ENCODE results near the gene MEGF11. TPM values are rescaled to one million over a fixed set of nuclear protein-coding genes. Genes with fewer than 3 reads are reported as not detected.

The MEGF11 gene
- total RNA-seq, 1 experiment from 2014 or later = not detected

- H3K27ac ChIP-seq (ENCODE audit: low read length) = no peak overlapping the region
- H3K36me3 ChIP-seq (ENCODE audit: low read depth, low read length) = no peaks in the 10 kb centered on the region
- H2AFZ ChIP-seq (ENCODE audit: low read length) = no peak overlapping the region
- H3K9me3 ChIP-seq (ENCODE audit: low read length) = no peaks in the 10 kb centered on the region
- no peak overlapping the region for H3K9ac ChIP-seq (ENCODE audit: low read length)
- no peaks in the 10 kb centered on the region for H3K27me3 ChIP-seq (ENCODE audit: low read length)
- POLR2A ChIA-PET (ENCODE audit: unreplicated experiment) = no interaction called here
- no peak for DNase-seq
- CTCF ChIA-PET = no interaction called here
- H3K9me2 ChIP-seq (replicated peaks; ENCODE audit: low read length) = no peaks in the 10 kb centered on the region
- no peak overlapping the region for H3K4me3 ChIP-seq (ENCODE audit: low read length)
- H3K4me1 ChIP-seq (ENCODE audit: insufficient read depth, low read length) = peaks cover 21% of the 10 kb centered on the region
- intact Hi-C loops (cut with micrococcal nuclease) = loop anchor here (10.0 kb wide), 1 partner anchor 214 kb away; the partner anchor contains the start of genes RPL4 and ZWILCH
- H3F3A ChIP-seq (ENCODE audit: low read length, unreplicated experiment) = no peaks in the 10 kb centered on the region
- ATAC-seq = no peak
- no peak overlapping the region for H3K4me2 ChIP-seq (ENCODE audit: low read length)
- no peak for TF ChIP-seq CTCF (conservative IDR thresholded peaks at IDR 0.05; ENCODE audit: low read depth, low read length)
- no peak for TF ChIP-seq EZH2phosphoT487 (IDR thresholded peaks at IDR 0.05; ENCODE audit: borderline replicate concordance, low read length)
- TF ChIP-seq EZH2 (IDR thresholded peaks at IDR 0.05; ENCODE audit: low read length, unreplicated experiment) = no peak
- H4K20me1 ChIP-seq (ENCODE audit: low read length) = no peaks in the 10 kb centered on the region
- H3K79me2 ChIP-seq (ENCODE audit: low read length) = peaks cover 25% of the 10 kb centered on the region
- BruUV-seq (replicated peaks) = no TSS peak
Measured at GRCh38 chr15:66290518-66290917, 37.0 kb upstream of the MEGF11 start.

- H3K9ac ChIP-seq (ENCODE audit: low read length) = no peak overlapping the region
- CTCF ChIA-PET = no interaction called here
- ATAC-seq = no peak
- H3K4me2 ChIP-seq (ENCODE audit: low read length) = no peak overlapping the region
- H3K4me3 ChIP-seq (ENCODE audit: low read length) = no peak overlapping the region
- H3K79me2 ChIP-seq (ENCODE audit: low read length) = peaks cover 20% of the 10 kb centered on the region
- no peaks in the 10 kb centered on the region for H4K20me1 ChIP-seq (ENCODE audit: low read length)
- TF ChIP-seq CTCF (conservative IDR thresholded peaks at IDR 0.05; ENCODE audit: low read depth, low read length) = no peak
- TF ChIP-seq EZH2 (IDR thresholded peaks at IDR 0.05; ENCODE audit: low read length, unreplicated experiment) = no peak
- no peaks in the 10 kb centered on the region for H3F3A ChIP-seq (ENCODE audit: low read length, unreplicated experiment)
- intact Hi-C loops (cut with micrococcal nuclease) = loop anchor here (10.0 kb wide), 1 partner anchor 215 kb away; the partner anchor contains the start of genes RPL4 and ZWILCH
- no peaks in the 10 kb centered on the region for H3K9me3 ChIP-seq (ENCODE audit: low read length)
- BruUV-seq (replicated peaks) = no TSS peak
- no peaks in the 10 kb centered on the region for H3K9me2 ChIP-seq (replicated peaks; ENCODE audit: low read length)
- no peak overlapping the region for H3K27ac ChIP-seq (ENCODE audit: low read length)
- POLR2A ChIA-PET (ENCODE audit: unreplicated experiment) = no interaction called here
- no peaks in the 10 kb centered on the region for H3K27me3 ChIP-seq (ENCODE audit: low read length)
- peaks cover 16% of the 10 kb centered on the region for H3K4me1 ChIP-seq (ENCODE audit: insufficient read depth, low read length)
- no peak for DNase-seq
- H3K36me3 ChIP-seq (ENCODE audit: low read depth, low read length) = no peaks in the 10 kb centered on the region
- H2AFZ ChIP-seq (ENCODE audit: low read length) = no peak overlapping the region
Measured at GRCh38 chr15:66290007-66290406, 36.5 kb upstream of the MEGF11 start.

- H3K4me1 ChIP-seq (ENCODE audit: insufficient read depth, low read length) = peaks cover 6% of the 10 kb centered on the region; the same call in 1 of the 2 replicates
- DNase-seq = no peak
- ATAC-seq = no peak
- ChIA-PET POLR2A (ENCODE audit: unreplicated experiment) (no interaction called here), CTCF (no interaction called here)
- no peak overlapping the region for H2AFZ ChIP-seq (ENCODE audit: low read length)
- intact Hi-C loops (cut with micrococcal nuclease) = loop anchor here (1.0 to 5.0 kb wide), 2 partner anchors 36 to 306 kb away; no protein-coding TSS in a partner anchor
- no peaks in the 10 kb centered on the region for H4K20me1 ChIP-seq (ENCODE audit: low read length)
- H3K9me3 ChIP-seq (ENCODE audit: low read length) = no peaks in the 10 kb centered on the region
- H3K36me3 ChIP-seq (ENCODE audit: low read depth, low read length) = no peaks in the 10 kb centered on the region
- TF ChIP-seq EZH2phosphoT487 (IDR thresholded peaks at IDR 0.05; ENCODE audit: borderline replicate concordance, low read length) (no peak), CTCF (conservative IDR thresholded peaks at IDR 0.05; ENCODE audit: low read depth, low read length) (no peak), EZH2 (IDR thresholded peaks at IDR 0.05; ENCODE audit: low read length, unreplicated experiment) (no peak)
- no peak overlapping the region for H3K9ac ChIP-seq (ENCODE audit: low read length)
- H3K27ac ChIP-seq (ENCODE audit: low read length) = no peak overlapping the region
- H3K4me2 ChIP-seq (ENCODE audit: low read length) = no peak overlapping the region
- H3K9me2 ChIP-seq (replicated peaks; ENCODE audit: low read length) = no peaks in the 10 kb centered on the region
- 0 out of 2 replicates have a peak, but pooled peaks cover 8% of the 10 kb centered on the region for H3K79me2 ChIP-seq (ENCODE audit: low read length)
- no TSS peak for BruUV-seq (replicated peaks)
- no peak overlapping the region for H3K4me3 ChIP-seq (ENCODE audit: low read length)
- H3F3A ChIP-seq (ENCODE audit: low read length, unreplicated experiment) = no peaks in the 10 kb centered on the region
- H3K27me3 ChIP-seq (ENCODE audit: low read length) = no peaks in the 10 kb centered on the region
Measured at GRCh38 chr15:66288551-66289185, 35.1 kb upstream of the MEGF11 start.
